H9 (cell line): ENCODE results near the gene C11orf16. TPM values are rescaled to one million over a fixed set of nuclear protein-coding genes. Genes with fewer than 3 reads are reported as not detected.

ENCODE experiments used
- DNase-seq: peaks from one replicate; pipeline ENCODE4 v3.0.0-alpha.2; 2017
- H2AFZ ChIP-seq: one replicate; pipeline ENCODE4 v1.6.1; 2013; ENCODE audit warnings: mild to moderate bottlenecking, low read length, control low read depth, moderate library complexity
- H2AK5ac ChIP-seq: 2 replicates; pipeline ENCODE4 v1.6.1; 2013; ENCODE audit warnings: low read length, control low read depth, mixed read lengths; ENCODE audit not compliant: insufficient read length
- H2BK120ac ChIP-seq: one replicate; pipeline ENCODE4 v1.6.1; 2013; ENCODE audit warnings: low read depth, mild to moderate bottlenecking, low read length, control low read depth, inconsistent platforms; ENCODE audit not compliant: poor library complexity, severe bottlenecking
- H2BK12ac ChIP-seq: 2 replicates; pipeline ENCODE4 v1.6.1; 2013; ENCODE audit warnings: low read length, control low read depth, mixed read lengths, low read depth; ENCODE audit not compliant: insufficient read length
- H2BK15ac ChIP-seq: 2 replicates; pipeline ENCODE4 v1.6.1; 2013; ENCODE audit warnings: low read depth, low read length, control low read depth
- H2BK20ac ChIP-seq: one replicate; pipeline ENCODE4 v1.6.1; 2013; ENCODE audit warnings: low read depth, mild to moderate bottlenecking, low read length, control low read depth, inconsistent platforms; ENCODE audit not compliant: poor library complexity, severe bottlenecking
- H2BK5ac ChIP-seq: 2 replicates; pipeline ENCODE4 v1.6.1; 2013; ENCODE audit warnings: low read length, control low read depth, mixed read lengths; ENCODE audit not compliant: insufficient read length
- H3K14ac ChIP-seq: 2 replicates; pipeline ENCODE4 v1.6.1; 2013; ENCODE audit warnings: low read length, control low read depth; ENCODE audit not compliant: insufficient read depth
- H3K18ac ChIP-seq: 2 replicates; pipeline ENCODE4 v1.6.1; 2013; ENCODE audit warnings: low read depth, mild to moderate bottlenecking, mixed read lengths, low read length, control low read depth; ENCODE audit not compliant: insufficient read length
- H3K23ac ChIP-seq: 2 replicates; pipeline ENCODE4 v1.6.1; 2013; ENCODE audit warnings: low read length, control low read depth, mixed read lengths, low read depth; ENCODE audit not compliant: insufficient read length
- H3K23me2 ChIP-seq: 2 replicates; pipeline ENCODE4 v1.6.1; 2013; ENCODE audit warnings: low read depth, mild to moderate bottlenecking, mixed read lengths, low read length, control low read depth; ENCODE audit not compliant: insufficient read length, poor library complexity, severe bottlenecking
- H3K27ac ChIP-seq: 2 replicates; pipeline ENCODE4 v1.5.1; 2013; ENCODE audit warnings: low read length, control low read depth, mixed read lengths, low read depth; ENCODE audit not compliant: insufficient read length
- H3K27me3 ChIP-seq: 2 replicates; pipeline ENCODE4 v1.6.1; 2013; ENCODE audit warnings: low read length, control low read depth, inconsistent platforms; ENCODE audit not compliant: insufficient read depth
- H3K4ac ChIP-seq: 2 replicates; pipeline ENCODE4 v1.6.1; 2013; ENCODE audit warnings: low read depth, mild to moderate bottlenecking, control low read depth, inconsistent platforms, low read length, moderate library complexity
- H3K4me1 ChIP-seq: 2 replicates; pipeline ENCODE4 v1.6.1; 2013; ENCODE audit warnings: low read length, control low read depth, inconsistent platforms; ENCODE audit not compliant: insufficient read depth
- H3K4me2 ChIP-seq: 2 replicates; pipeline ENCODE4 v1.6.1; 2013; ENCODE audit warnings: low read length, control low read depth, mixed read lengths; ENCODE audit not compliant: insufficient read length, insufficient read depth
- H3K56ac ChIP-seq: 2 replicates; pipeline ENCODE4 v1.6.1; 2013; ENCODE audit warnings: low read depth, mild to moderate bottlenecking, mixed read lengths, low read length, control low read depth; ENCODE audit not compliant: insufficient read length
- H3K79me1 ChIP-seq: 2 replicates; pipeline ENCODE4 v1.6.1; 2013; ENCODE audit warnings: low read depth, mild to moderate bottlenecking, moderate library complexity, low read length, control low read depth, inconsistent platforms; ENCODE audit not compliant: insufficient read depth, poor library complexity, severe bottlenecking
- H3K79me2 ChIP-seq: 2 replicates; pipeline ENCODE4 v1.6.1; 2013; ENCODE audit warnings: low read length, control low read depth, inconsistent platforms; ENCODE audit not compliant: insufficient read depth
- H3K9ac ChIP-seq: 2 replicates; pipeline ENCODE4 v1.6.1; 2013; ENCODE audit warnings: low read length, control low read depth, mixed read lengths; ENCODE audit not compliant: insufficient read length; ENCODE audit errors: extremely low read depth
- H3K9me3 ChIP-seq: one replicate; pipeline ENCODE4 v1.6.1; 2013; ENCODE audit warnings: low read depth, low read length, inconsistent platforms; ENCODE audit not compliant: control insufficient read depth
- H3T11ph ChIP-seq: one replicate; pipeline ENCODE4 v1.6.1; 2013; ENCODE audit warnings: mild to moderate bottlenecking, low read length, control low read depth, inconsistent platforms
- H4K20me1 ChIP-seq: one replicate; pipeline ENCODE4 v1.6.1; 2013; ENCODE audit not compliant: control insufficient read depth, insufficient read length, insufficient read depth
- H4K5ac ChIP-seq: 2 replicates; pipeline ENCODE4 v1.6.1; 2013; ENCODE audit warnings: low read depth, mild to moderate bottlenecking, mixed read lengths, low read length, control low read depth; ENCODE audit not compliant: insufficient read length
- H4K8ac ChIP-seq: replicated peaks from 2 replicates; pipeline ENCODE4 v1.6.1; 2013; ENCODE audit warnings: low read length, control low read depth, mixed read lengths, low read depth; ENCODE audit not compliant: insufficient read length
- H4K91ac ChIP-seq: 2 replicates; pipeline ENCODE4 v1.6.1; 2013; ENCODE audit warnings: low read depth, mild to moderate bottlenecking, moderate library complexity, mixed read lengths, low read length, control low read depth; ENCODE audit not compliant: insufficient read length
- H3K27ac Mint-ChIP-seq, 3 experiments: 2 replicates in 2 of 3; 3 replicates in 1 of 3; pipeline ENCODE4 v1.8.0; 2020 to 2021; ENCODE audit warnings: mixed read lengths in 3 of 3, mild to moderate bottlenecking in 1 of 3, moderate library complexity in 1 of 3
- H3K27me3 Mint-ChIP-seq: 2 replicates; pipeline ENCODE4 v1.8.0; 2021; ENCODE audit warnings: low read depth, mild to moderate bottlenecking, moderate library complexity, mixed read lengths
- H3K36me3 Mint-ChIP-seq, 3 experiments: 2 replicates in 2 of 3; 3 replicates in 1 of 3; pipeline ENCODE4 v1.8.0; 2020 to 2021; ENCODE audit warnings: low read depth in 3 of 3, mixed read lengths in 3 of 3; ENCODE audit not compliant: insufficient read depth in 1 of 3
- H3K4me1 Mint-ChIP-seq, 2 experiments: 2 replicates each; pipeline ENCODE4 v1.8.0; 2020; ENCODE audit warnings: mixed read lengths in 2 of 2
- H3K4me3 Mint-ChIP-seq, 2 experiments: 2 replicates in 1 of 2; 3 replicates in 1 of 2; pipeline ENCODE4 v1.8.0; 2020 to 2021; ENCODE audit warnings: mild to moderate bottlenecking in 2 of 2, mixed read lengths in 2 of 2, moderate library complexity in 1 of 2
- H3K9me3 Mint-ChIP-seq, 2 experiments: 2 replicates in 1 of 2; 3 replicates in 1 of 2; pipeline ENCODE4 v1.8.0; 2020; ENCODE audit warnings: mild to moderate bottlenecking in 2 of 2, mixed read lengths in 2 of 2, moderate library complexity in 1 of 2
- CTCF ChIP-seq: fragments of 200-600 bp; sonication (generic); conservative IDR thresholded peaks from 3 replicates; pipeline ENCODE4 v1.8.0; 2021; ENCODE audit warnings: antibody characterized with exemption, mild to moderate bottlenecking
- WGBS: extraction: QIAGEN DNeasy Blood & Tissue Kit; methylation state at CpG from one replicate; pipeline ENCODE4 v1.1.7; 2013; ENCODE audit warnings: missing lambda C conversion rate, low lambda C conversion rate, mixed read lengths; ENCODE audit not compliant: insufficient read length; ENCODE audit errors: extremely low coverage; 5-methylcytosine and 5-hydroxymethylcytosine counted together
- total RNA-seq: library from RNA; stranded (reverse); gene quantifications from 2 replicates; pipeline ENCODE4 v1.2.1, GENCODE V29; 2021

C11orf16 gene
- total RNA-seq, 1 experiment from 2014 or later, result 0.15 TPM

GRCh38 chr11:8971196-8971923, 38.6 kb upstream of the C11orf16 start:
- Histone ChIP-seq H3K23ac (no peak overlapping the region), H2BK5ac (no peak overlapping the region), H3K4me1 (no peaks in the 10 kb centered on the region), H3K27ac (no peak overlapping the region), H3K4me2 (no peak overlapping the region), H3K9ac (no peak overlapping the region), H3T11ph (no peak overlapping the region), H2AK5ac (no peak overlapping the region), H3K79me2 (no peaks in the 10 kb centered on the region), H3K79me1 (no peaks in the 10 kb centered on the region), H2BK12ac (no peak overlapping the region), H4K20me1 (no peaks in the 10 kb centered on the region), H3K56ac (no peak overlapping the region), H3K4ac (no peak overlapping the region), H2BK15ac (no peak overlapping the region), H4K91ac (no peak overlapping the region), H3K9me3 (no peaks in the 10 kb centered on the region), H2AFZ (no peak overlapping the region), H4K8ac (no peak overlapping the region), H3K14ac (no peak overlapping the region), H3K27me3 (no peaks in the 10 kb centered on the region), H2BK20ac (no peak overlapping the region), H3K18ac (no peak overlapping the region), H2BK120ac (no peak overlapping the region), H4K5ac (no peak overlapping the region), H3K23me2 (no peaks in the 10 kb centered on the region)
- DNase-seq, result no peak
- Mint-ChIP-seq H3K27ac (no peak overlapping the region), H3K9me3 (peaks cover 0 to 2% of the 10 kb centered on the region in 2 experiments; a peak in 1 of 5 replicates), H3K27me3 (no peaks in the 10 kb centered on the region; the same call in 1 of the 2 replicates), H3K4me3 (no peak overlapping the region), H3K36me3 (peaks cover 0 to 2% (median 0%) of the 10 kb centered on the region in 3 experiments; a peak in 2 of 7 replicates), H3K4me1 (no peaks in the 10 kb centered on the region)
- no peak for TF ChIP-seq CTCF
- no CpG with 5 or more reads among the region's 2 CpGs for whole genome bisulfite sequencing
